Brain pericyte (primary cell): ENCODE data around the gene CBX8.

Experiments used
- DNase-seq: peaks from one replicate; pipeline ENCODE4 v3.0.0-alpha.2; 2012; ENCODE audit warnings: low read depth, low spot score

CBX8 gene

DNA sequence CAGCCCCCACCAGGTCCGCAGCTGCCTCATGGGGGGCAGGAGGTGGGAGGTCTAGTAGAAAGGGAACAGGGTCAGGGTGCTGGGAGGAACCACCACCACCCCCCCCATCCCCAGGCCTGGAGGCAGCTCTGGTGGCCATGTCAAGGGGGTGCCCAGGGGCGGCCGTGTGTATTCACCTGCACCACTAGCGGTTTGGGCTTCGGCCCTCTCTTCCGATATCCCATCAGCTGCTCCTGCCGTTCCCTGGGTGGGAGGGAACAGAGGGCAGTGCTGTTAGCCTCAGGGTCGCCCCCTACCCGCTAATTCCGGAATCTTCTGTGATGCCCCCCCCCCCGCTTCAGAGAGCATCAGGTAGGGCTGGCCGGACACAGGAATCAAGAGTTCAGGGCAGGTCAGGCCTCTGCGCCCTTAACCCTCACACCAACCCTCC is 38.6 kb upstream of the CBX8 start:
- no peak for DNase-seq

DNA sequence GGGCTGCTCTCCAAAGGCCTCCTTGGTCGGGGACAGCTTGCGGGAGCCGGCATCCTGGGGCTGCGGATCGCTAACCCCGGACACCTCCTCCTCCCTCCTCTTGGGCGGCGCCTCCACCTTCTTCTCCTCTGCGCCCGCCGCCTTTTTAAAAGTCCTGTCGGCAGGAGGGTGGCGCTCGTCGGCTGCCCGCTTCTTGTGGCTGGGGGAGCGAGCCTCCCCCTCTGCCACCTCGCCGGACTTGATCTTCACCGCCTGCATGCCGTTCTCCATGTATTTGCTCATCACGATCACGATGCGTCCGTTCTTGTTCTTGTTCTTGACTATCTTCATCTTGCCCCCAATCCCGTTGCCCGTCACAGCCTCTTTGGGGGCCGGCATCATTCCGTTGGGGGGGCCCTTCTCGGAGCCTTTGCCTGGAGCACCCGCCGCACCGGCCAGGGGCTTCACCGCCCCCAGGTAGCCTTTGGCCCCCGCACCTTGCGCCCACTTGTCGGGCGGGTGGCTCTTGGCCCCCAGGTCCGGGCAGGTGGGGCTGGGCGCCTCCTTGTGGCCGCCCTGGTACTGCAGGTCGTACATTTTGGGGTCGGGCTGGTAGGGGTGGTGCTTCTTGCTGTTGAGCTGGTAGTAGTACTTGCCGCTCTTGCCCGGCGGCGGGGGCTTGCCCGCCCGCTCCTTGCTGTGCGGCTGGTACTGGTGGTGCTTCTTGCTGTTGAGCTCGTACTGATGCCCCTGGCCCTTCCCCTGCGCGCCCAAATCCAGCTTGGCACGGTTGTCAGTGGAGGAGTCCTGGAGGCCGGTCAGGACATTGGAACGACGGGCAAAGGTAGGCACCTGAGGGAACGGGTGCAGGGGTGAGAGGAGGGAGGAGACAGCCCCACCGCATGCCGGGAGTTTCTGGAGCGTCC is 37.9 kb upstream of the CBX8 start:
- no peak for DNase-seq

DNA sequence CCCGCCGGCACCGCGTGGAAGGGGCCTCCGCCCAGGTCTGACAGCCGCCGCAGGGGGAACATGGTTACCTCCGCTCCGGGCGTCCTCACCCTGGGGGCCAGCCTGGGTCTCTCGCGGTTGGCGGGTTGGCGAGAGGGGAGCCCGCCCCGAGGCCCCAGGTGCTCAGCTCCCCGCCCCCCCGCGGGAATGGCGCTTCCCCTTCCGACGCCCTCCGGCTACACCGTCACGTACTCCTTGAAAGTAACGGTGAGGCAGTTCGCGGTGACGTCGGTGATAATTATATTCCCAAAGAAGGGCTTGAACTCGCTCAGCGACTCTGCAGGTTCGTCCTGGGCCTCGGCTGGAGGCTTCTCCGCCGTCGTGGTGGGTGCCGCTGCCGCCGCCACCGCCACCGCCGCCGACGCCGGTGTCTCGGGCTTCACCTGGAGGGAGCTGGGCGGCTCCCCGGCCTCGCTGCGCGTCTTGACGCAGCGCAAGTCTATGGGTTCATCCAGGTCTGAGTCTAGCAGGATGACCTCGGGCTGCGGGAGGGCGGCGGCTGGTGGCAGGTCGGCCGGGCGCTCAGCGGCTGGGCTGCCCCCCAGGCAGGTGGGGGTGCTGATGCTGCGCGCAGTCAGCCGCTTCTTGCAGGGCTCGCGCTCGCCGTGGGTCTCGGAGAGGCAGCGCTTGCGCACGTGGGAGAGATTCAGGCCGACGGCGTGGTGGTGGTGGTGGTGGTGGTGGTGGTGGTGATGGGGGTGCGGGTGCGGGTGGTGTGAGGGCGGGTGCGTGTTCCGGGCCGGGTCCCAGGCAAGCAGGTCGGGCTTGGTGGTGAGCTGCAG is 37.1 kb upstream of the CBX8 start:
- no peak for DNase-seq

- no peak for DNase-seq
These were observed 36.2 kb upstream of the CBX8 start for GRCh38 chr17:79833110-79833450.

DNA sequence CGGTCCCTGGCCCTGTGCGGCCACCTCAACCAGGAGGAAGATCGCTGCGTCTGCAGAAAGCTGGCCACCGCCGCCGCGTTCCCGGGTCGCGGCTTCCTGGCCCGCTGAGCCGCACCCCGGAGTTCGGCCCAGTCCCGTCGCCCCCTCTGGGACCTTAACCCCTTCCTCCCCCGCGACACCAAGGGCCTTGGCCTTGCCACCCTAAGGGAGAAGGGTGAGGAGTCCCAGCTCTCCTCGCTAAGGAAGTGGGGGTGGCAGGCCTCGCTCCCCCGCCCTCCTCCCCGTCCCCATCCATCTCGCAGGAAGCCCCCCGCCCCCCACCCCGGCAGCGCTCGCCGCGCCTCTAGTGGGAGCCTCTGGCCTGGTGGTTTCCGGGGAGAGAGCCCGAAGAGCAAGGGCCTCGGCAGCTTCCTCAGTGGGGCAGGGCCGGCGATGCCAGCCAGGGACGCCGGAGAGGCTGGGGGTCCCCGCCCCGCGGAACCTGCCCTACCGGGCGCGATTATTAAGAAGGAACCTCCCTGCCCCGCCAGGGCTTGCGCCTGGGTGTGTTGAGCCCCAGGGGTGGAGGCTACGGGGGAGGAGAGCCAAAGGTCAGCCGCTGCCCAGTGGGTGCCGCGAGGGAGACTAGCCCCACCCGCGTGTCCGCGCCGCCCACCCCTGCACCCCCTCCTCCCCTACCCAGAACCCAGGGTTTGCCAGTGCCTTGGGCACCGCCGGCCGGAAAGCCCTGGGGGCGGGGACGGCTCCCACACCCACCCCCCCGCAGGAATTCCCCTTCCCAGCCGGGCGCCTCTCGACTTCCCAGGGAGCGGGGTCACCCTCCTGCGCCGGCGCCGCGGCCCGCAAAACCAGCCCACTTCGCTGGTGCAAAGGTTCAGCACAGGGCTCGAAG is 35.6 kb upstream of the CBX8 start:
- DNase-seq = no peak

GRCh38 chr17:79831265-79832217 is 34.7 kb upstream of the CBX8 start:
- DNase-seq = no peak

GRCh38 chr17:79830763-79831264 is 33.9 kb upstream of the CBX8 start:
- DNase-seq = no peak

GRCh38 chr17:79830303-79830702 is 33.4 kb upstream of the CBX8 start:
- no peak for DNase-seq

DNA sequence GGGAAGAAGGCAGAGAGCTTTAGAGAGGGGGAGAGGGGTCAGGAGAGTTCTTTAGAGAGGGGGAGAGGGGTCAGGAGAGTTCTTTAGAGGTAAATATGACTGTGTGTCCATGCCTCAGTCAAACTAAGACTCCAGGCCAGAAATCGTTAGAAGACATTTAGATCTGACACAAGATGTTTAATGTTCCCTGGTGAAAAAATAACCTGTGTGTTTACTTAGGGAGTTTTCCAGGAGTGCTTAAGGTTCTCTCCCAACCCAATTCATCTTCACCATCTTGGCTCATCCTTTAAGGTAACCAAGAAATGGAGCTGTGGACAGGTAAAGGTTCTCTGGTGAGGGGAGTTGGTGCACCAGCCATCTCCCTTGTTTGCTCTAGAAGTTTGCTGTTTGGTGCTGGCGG is 32.6 kb upstream of the CBX8 start:
- no peak for DNase-seq

DNA sequence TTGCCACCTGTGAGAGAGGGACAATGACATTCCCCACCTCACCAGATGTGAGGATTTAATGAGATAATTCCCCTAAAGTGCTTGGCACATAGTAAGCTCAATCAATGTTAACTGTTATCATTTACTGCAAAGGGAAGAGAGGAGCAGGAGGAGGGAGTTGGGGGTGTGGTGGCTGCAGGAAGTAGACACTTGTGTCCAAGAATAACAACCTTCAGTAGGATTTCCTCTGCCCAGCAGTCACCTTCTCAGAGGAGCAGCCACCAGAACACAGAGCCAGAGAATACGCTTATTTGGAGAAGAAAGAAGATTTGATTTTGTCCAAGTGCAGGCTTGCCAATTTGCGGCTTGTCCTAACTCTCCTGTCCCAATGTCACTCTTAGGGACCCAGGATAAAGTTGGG is 32.1 kb upstream of the CBX8 start:
- no peak for DNase-seq

- no peak for DNase-seq
These were observed 30.1 kb upstream of the CBX8 start for GRCh38 chr17:79826841-79827578.

GRCh38 chr17:79826204-79826680 is 29.4 kb upstream of the CBX8 start:
- no peak for DNase-seq

- no peak for DNase-seq
These were observed 28.7 kb upstream of the CBX8 start for GRCh38 chr17:79825580-79825921.

GRCh38 chr17:79824893-79825579 is 28.2 kb upstream of the CBX8 start:
- DNase-seq = no peak

DNA sequence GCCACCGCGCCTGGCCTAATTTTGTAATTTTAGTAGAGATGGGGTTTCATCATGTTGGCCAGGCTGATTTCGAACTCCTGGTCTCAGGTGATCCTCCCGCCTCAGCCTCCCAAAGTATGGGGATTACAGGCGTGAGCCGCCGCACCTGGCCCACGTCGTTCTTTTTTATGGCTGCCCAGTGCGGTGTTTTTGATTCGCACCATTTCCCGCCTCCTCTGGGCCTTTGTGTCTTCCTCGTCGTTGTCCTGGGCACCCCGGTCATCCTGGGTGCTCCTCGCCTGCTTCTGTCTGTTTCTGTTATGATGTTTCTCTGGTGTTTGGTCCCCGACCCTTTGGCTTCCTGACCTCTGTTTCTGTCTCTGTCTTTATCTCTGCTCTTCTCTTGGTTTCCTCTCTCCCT is 27.4 kb upstream of the CBX8 start:
- DNase-seq = no peak

GRCh38 chr17:79822583-79823124 is 25.8 kb upstream of the CBX8 start:
- DNase-seq = no peak

GRCh38 chr17:79821331-79822095 is 24.6 kb upstream of the CBX8 start:
- no peak for DNase-seq

DNA sequence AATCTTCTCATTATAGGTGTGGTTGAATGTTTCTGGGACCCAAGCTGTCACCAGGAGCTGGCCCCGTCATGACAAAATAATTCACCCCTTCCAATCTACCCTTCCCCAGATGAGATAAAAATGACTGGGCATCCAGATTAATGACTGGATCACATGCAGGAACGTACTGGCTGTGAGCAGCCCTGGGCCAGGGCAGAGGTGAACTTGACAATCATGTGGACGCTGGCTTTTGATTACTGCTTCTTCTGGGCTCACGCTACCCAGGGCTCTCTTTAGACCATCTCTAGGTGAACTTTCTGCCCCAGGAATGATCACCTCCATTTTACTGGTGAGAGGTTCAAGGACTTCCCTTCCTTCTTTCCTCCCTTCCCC is 24.1 kb upstream of the CBX8 start:
- no peak for DNase-seq
